Fibroblast of lung (primary cell): ENCODE data around the gene SRGAP1.

Source experiments
- EZH2 ChIP-seq: IDR thresholded peaks from 2 replicates; pipeline ENCODE4 v1.5.1; 2012; ENCODE audit warnings: low read length, control low read depth, mild to moderate bottlenecking; ENCODE audit errors: missing control alignments
- TF ChIP-seq, protein P1 (sequence below), 2 donors: IDR thresholded peaks in 1 of 2; conservative IDR thresholded peaks in 1 of 2; 1 replicate in 1 of 2; 2 replicates in 1 of 2; pipeline ENCODE4 v1.5.1; 2011 to 2012; ENCODE audit warnings: low read length in 2 of 2, control low read depth in 1 of 2, inconsistent platforms in 1 of 2, low read depth in 1 of 2, mild to moderate bottlenecking in 1 of 2

GRCh38 chr12:64082116-64082515, 237.6 kb downstream of the SRGAP1 start:
- no peak for TF ChIP-seq EZH2
- TF ChIP-seq, protein P1, sequence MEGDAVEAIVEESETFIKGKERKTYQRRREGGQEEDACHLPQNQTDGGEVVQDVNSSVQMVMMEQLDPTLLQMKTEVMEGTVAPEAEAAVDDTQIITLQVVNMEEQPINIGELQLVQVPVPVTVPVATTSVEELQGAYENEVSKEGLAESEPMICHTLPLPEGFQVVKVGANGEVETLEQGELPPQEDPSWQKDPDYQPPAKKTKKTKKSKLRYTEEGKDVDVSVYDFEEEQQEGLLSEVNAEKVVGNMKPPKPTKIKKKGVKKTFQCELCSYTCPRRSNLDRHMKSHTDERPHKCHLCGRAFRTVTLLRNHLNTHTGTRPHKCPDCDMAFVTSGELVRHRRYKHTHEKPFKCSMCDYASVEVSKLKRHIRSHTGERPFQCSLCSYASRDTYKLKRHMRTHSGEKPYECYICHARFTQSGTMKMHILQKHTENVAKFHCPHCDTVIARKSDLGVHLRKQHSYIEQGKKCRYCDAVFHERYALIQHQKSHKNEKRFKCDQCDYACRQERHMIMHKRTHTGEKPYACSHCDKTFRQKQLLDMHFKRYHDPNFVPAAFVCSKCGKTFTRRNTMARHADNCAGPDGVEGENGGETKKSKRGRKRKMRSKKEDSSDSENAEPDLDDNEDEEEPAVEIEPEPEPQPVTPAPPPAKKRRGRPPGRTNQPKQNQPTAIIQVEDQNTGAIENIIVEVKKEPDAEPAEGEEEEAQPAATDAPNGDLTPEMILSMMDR (conservative IDR thresholded peaks at IDR 0.05 in 1 of 2, IDR thresholded peaks at IDR 0.05 in 1 of 2; ENCODE audit: low read depth in 1 of 2, low read length in 2 of 2) = no peak
